GM18858 (cell line): ENCODE data around the gene TXK.
A peak's percentile ranks its signal among the peaks of the same experiment; 100 is the strongest.

Experiments used
- ATAC-seq: cut with Tn5 transposase; IDR thresholded peaks from one replicate; pipeline ENCODE4 v1.9.1; 2021; ENCODE audit not compliant: unreplicated experiment

The TXK gene

GRCh38 chr4:48064349-48064748 lies 69.7 kb downstream of the TXK start:
- peak; percentile 48 for ATAC-seq

- ATAC-seq: no peak
These were observed 75.2 kb downstream of the TXK start for GRCh38 chr4:48058617-48059530.

GRCh38 chr4:48051078-48051477 lies 83.0 kb downstream of the TXK start:
- no peak for ATAC-seq

- no peak for ATAC-seq
These were observed 84.6 kb downstream of the TXK start for GRCh38 chr4:48049483-48049882.

- no peak for ATAC-seq
These were observed 86.2 kb downstream of the TXK start for GRCh38 chr4:48047896-48048295.

- ATAC-seq: peak; percentile 95
These were observed 86.6 kb downstream of the TXK start for GRCh38 chr4:48047421-48047844.

GRCh38 chr4:48046059-48046458 lies 88.0 kb downstream of the TXK start:
- ATAC-seq: no peak

GRCh38 chr4:48044298-48044697 lies 89.8 kb downstream of the TXK start:
- ATAC-seq: no peak

GRCh38 chr4:48043504-48043903 lies 90.5 kb downstream of the TXK start:
- ATAC-seq: no peak

- no peak for ATAC-seq
These were observed 91.0 kb downstream of the TXK start for GRCh38 chr4:48042979-48043461.

- no peak for ATAC-seq
These were observed 92.4 kb downstream of the TXK start for GRCh38 chr4:48041535-48042137.

- ATAC-seq: no peak
These were observed 94.5 kb downstream of the TXK start for GRCh38 chr4:48039561-48039960.

GRCh38 chr4:48038666-48039065 lies 95.4 kb downstream of the TXK start:
- ATAC-seq: no peak

- no peak for ATAC-seq
These were observed 97.0 kb downstream of the TXK start for GRCh38 chr4:48037117-48037462.

- ATAC-seq: no peak
These were observed 98.1 kb downstream of the TXK start for GRCh38 chr4:48035952-48036351.

- ATAC-seq: no peak
These were observed 100.1 kb downstream of the TXK start for GRCh38 chr4:48033825-48034413.

- ATAC-seq: no peak
These were observed 100.6 kb downstream of the TXK start for GRCh38 chr4:48033412-48033811.

- ATAC-seq: no peak
These were observed 101.3 kb downstream of the TXK start for GRCh38 chr4:48032721-48033120.

- ATAC-seq: no peak
These were observed 102.1 kb downstream of the TXK start for GRCh38 chr4:48031802-48032525.

GRCh38 chr4:48030470-48030869 lies 103.6 kb downstream of the TXK start:
- no peak for ATAC-seq

- peak; percentile 58 for ATAC-seq
These were observed 105.4 kb downstream of the TXK start for GRCh38 chr4:48028696-48029095.
